GM19239 (cell line): ENCODE data around the gene GJA10.
A peak's percentile ranks its signal among the peaks of the same experiment; 100 is the strongest.
"Not testable (repeated sequence)": the region's sequence is repeated elsewhere in the genome, so short reads cannot be mapped to it uniquely, and the experiment has no call there.

Experiments used
- DNase-seq: peaks from one replicate; pipeline ENCODE4 v3.0.0; 2011; ENCODE audit warnings: low spot score; ENCODE audit not compliant: insufficient read length
- FAIRE-seq: peaks from 2 replicates; lab custom pipeline; 2011; peaks lifted over from hg19 to GRCh38; lab: Jason Lieb, UNC

The GJA10 gene

GRCh38 chr6:89894169-89894568, at the start of gene GJA10:
TSS of gene GJA10 (plus strand) at chr6:89894469. CDS start at chr6:89894469, 0 bp downstream.
- no peak for DNase-seq
- FAIRE-seq: no peak

DNA sequence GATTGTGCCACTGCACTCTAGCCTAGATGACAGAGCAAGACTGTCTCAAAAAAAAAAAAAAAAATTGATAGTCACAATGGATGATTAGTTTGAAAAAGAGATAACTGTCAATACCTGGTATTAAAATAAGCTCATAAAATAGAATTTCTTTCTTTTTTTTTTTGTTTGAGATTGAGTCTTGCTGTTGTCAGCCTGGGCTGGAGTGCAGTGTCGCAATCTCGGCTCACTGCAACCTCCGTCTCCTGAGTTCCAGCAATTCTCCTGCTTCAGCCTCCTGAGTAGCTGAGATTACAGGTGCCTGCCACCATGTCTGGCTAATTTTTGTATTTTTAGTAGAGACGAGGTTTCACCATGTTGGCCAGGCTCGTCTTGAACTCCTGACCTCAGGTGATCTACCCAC, 46.8 kb upstream of the GJA10 start:
- not testable (repeated sequence) for FAIRE-seq, DNase-seq

- DNase-seq: no peak
- FAIRE-seq: no peak
These were observed 41.2 kb upstream of the GJA10 start for GRCh38 chr6:89853068-89853467.

GRCh38 chr6:89858041-89858440, 36.2 kb upstream of the GJA10 start:
- DNase-seq (no peak), FAIRE-seq (no peak)

DNA sequence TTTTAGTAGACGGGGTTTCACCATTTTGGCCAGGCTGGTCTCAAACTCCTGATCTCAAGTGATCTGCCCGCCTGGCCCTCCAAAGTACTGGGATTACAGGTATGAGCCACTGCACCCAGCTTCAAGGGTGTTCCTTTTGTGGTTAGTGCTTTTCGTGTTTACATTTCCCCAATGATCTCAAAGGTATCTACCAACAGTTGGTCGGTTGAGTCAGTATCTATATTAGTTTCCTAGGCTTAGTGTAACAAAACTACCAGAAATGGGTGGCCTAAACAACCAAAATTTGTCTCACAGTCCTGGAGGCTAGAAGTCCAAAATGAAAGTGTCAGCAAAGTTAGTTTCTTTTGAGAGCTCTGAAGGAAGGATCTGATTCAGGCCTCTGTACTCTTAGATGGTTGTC, 34.5 kb upstream of the GJA10 start:
- DNase-seq: no peak
- peak; percentile 80 for FAIRE-seq

- peak; percentile 81 for FAIRE-seq
- DNase-seq: no peak
These were observed 32.0 kb upstream of the GJA10 start for GRCh38 chr6:89862273-89862672.

DNA sequence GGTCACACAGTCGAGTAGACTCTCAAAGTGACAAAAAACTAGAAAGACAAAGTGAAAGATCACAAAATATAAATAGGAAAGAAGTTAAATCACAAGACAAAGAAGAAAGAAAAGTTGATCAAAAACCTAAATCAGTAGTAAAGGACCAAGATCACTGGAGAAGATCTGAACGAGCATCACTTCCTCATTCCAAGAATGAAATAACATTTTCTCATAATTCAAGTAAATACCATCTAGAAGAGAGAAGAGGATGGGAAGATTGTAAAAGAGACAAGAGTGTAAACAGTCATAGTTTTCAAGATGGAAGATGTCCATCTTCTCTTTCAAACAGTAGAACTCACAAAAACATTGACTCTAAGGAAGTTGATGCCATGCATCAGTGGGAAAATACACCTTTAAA, 31.6 kb upstream of the GJA10 start:
- no peak for DNase-seq
- FAIRE-seq: no peak

- FAIRE-seq (peak; percentile 51), DNase-seq (no peak)
These were observed 28.1 kb upstream of the GJA10 start for GRCh38 chr6:89866024-89866678.

DNA sequence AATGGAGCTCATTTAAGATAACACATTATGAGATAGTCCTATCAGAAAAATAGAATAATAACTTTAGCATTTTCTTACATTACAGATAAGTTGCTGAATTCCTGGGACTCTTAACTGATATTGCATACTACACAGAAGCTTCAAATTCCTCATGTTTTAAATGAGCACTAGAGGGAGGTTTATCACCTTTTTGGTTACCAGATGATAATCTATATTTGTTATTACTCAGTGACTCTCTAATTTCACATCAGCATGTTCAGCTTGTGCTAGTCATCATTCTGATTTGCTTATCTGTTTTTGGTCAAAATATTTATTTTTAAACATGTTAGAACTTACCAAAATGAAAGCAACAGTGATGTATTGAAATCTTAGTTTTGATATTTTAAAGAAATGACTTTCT, 20.5 kb upstream of the GJA10 start:
- DNase-seq (no peak), FAIRE-seq (no peak)

GRCh38 chr6:89874438-89874837, 19.8 kb upstream of the GJA10 start:
- no peak for DNase-seq
- no peak for FAIRE-seq

- DNase-seq (no peak), FAIRE-seq (no peak)
These were observed 7.7 kb upstream of the GJA10 start for GRCh38 chr6:89886378-89887120.

- no peak for DNase-seq
- FAIRE-seq: no peak
These were observed 6.7 kb upstream of the GJA10 start for GRCh38 chr6:89887452-89888137.

DNA sequence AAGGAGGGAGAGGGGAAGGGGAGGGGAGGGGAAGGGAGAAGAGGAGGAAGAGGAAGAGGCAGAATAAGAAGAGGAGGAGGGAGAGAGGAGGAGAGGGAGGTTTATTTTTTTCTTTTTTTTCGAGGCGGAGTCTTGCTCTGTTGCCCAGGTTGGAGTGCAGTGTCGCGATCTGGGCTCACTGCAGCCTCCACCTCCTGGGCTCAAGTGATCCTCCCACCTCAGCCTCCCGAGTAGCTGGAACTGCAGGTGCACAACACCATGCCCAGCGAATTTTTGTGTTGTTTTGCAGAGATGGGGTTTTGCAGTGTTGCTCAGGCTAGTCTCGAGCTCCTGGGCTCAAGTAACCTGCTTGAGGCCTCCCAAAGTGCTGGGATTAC, 6.1 kb upstream of the GJA10 start:
- DNase-seq (no peak), FAIRE-seq (no peak)

GRCh38 chr6:89888871-89889270, 5.4 kb upstream of the GJA10 start:
- DNase-seq: no peak
- FAIRE-seq: no peak

- DNase-seq, FAIRE-seq: not testable (repeated sequence)
These were observed 3.3 kb upstream of the GJA10 start for GRCh38 chr6:89890845-89891528.

DNA sequence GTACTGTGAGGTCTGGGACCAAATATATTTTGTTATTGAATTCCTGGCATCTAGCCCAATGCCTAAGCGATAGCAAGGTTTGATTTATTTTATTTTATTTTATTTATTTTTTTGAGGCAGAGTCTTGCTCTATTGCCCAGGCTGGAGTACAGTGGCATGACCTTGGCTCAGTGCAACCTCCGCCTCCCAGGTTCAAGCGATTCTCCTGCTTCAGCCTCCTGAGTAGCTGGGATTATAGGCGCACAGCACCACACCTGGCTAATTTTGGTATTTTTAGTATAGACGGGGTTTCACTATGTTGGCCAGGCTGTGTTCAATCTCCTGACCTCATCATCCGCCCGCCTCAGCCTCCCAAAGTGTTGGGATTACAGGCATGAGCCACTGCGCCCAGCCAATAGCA, 1.7 kb upstream of the GJA10 start:
- not testable (repeated sequence) for DNase-seq, FAIRE-seq

GRCh38 chr6:89895276-89895874, 1.1 kb downstream of the GJA10 start:
- no peak for FAIRE-seq
- no peak for DNase-seq

DNA sequence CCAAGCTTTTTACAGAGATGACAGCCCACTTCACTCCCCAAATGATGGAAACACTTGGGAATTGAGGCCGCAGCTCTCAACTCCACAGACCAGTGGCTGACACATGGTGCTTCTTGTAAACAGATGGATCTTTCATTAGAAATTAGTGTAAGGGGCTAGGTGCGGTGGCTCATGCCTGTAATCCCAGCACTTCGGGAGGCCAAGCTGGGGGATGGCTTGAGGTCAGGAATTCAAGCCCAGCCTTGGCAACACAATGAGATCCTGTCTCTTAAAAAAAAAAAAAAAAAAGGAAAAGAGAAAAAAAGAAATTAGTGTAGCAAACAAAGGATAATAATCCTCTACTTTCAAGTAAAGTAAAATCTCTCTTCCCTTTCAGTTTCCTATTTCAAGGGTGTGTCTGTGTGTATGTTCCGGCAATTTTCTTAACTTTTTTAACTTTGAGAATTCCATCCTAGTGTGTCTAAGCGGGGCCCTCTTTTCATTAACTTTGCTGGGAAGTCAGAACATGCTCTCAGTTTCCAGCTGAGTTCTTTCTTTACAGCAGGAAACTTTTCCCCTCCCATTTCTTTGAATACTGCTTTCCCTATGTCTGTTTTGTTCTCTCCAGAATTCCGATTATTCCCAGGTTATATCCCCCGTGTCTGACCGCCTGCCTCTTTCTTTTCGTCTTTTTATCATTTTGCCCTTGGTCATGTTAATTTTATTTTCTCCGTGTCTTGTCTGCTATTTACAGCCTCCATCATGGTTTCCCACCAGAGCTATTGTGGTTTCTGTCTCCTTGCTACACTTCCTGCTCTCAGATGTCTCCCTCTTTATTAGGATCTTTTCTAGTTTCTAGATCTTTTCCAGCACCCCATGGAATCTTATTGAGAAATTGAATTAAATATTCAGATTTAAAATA, 16.0 kb downstream of the GJA10 start:
- FAIRE-seq, DNase-seq: not testable (repeated sequence)

DNA sequence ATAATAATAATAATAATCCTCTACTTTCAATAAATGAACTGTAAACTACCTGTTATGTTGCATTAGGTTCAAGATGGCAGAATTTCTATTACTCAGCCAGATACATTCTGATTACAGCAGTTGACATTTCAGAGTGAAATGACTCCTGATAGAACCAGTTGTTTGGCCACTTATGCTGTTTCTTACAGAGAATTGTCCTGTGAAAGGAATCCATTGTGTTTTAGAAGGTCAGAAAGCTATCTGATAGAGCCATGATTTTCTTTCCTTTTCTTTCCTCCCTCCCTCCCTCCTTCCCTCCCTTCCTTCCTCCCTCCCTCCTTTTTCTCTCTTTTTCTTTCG, 16.6 kb downstream of the GJA10 start:
- no peak for FAIRE-seq

More for the DNA sequence above, 16.6 kb downstream of the GJA10 start:
- DNase-seq: no peak
